CD4-positive, CD25-positive, alpha-beta regulatory T cell (primary cell): ENCODE data around the gene RANBP17. TPM values are rescaled to one million over a fixed set of nuclear protein-coding genes. Genes with fewer than 3 reads are reported as not detected.

Source experiments
- ATAC-seq, 2 donors: fragments of 150-1000 bp; cut with Tn5 transposase; one replicate each; pipeline ENCODE4 v1.10.0; 2021; ENCODE audit warnings: low read depth in 2 of 2, moderate number of reproducible peaks in 2 of 2, moderate library complexity in 1 of 2
- DNase-seq, 3 donors: peaks; one replicate each; pipeline versions ENCODE4 v3.0.0 to v3.0.0-alpha.2; 2012 to 2022; ENCODE audit warnings: mixed read lengths in 1 of 3
- H3K27ac ChIP-seq: one replicate; pipeline ENCODE4 v1.7.0; 2013; ENCODE audit warnings: mild to moderate bottlenecking, low read length; ENCODE audit not compliant: insufficient read depth, poor library complexity, severe bottlenecking
- H3K27me3 ChIP-seq: one replicate; pipeline ENCODE4 v1.7.0; 2013; ENCODE audit warnings: low read length; ENCODE audit not compliant: control insufficient read depth, insufficient read depth
- H3K36me3 ChIP-seq: one replicate; pipeline ENCODE4 v1.7.0; 2013; ENCODE audit warnings: mild to moderate bottlenecking, low read length, moderate library complexity; ENCODE audit not compliant: control insufficient read depth, insufficient read depth
- H3K4me1 ChIP-seq: 2 replicates; pipeline ENCODE4 v1.7.0; 2013; ENCODE audit warnings: mild to moderate bottlenecking, low read length; ENCODE audit not compliant: insufficient read depth, control insufficient read depth, poor library complexity, severe bottlenecking
- H3K4me3 ChIP-seq: one replicate; pipeline ENCODE4 v1.7.0; 2013; ENCODE audit warnings: low read depth, mild to moderate bottlenecking, low read length, moderate library complexity
- H3K9me3 ChIP-seq, 2 experiments: 1 replicate in 1 of 2; 2 replicates in 1 of 2; pipeline ENCODE4 v1.7.0; 2013; ENCODE audit warnings: low read length in 2 of 2, mild to moderate bottlenecking in 1 of 2, moderate library complexity in 1 of 2; ENCODE audit not compliant: control insufficient read depth in 2 of 2
- H3K27ac Mint-ChIP-seq, 3 donors: one replicate each; pipeline ENCODE4 v1.8.0; 2020 to 2022; ENCODE audit warnings: mild to moderate bottlenecking in 3 of 3, mixed read lengths in 3 of 3, moderate library complexity in 2 of 3
- H3K27me3 Mint-ChIP-seq: one replicate; pipeline ENCODE4 v1.8.0; 2022; ENCODE audit warnings: mild to moderate bottlenecking, mixed read lengths
- H3K36me3 Mint-ChIP-seq: one replicate; pipeline ENCODE4 v1.8.0; 2020; ENCODE audit warnings: mixed read lengths
- H3K4me1 Mint-ChIP-seq, 4 donors: one replicate each; pipeline ENCODE4 v1.8.0; 2020 to 2022; ENCODE audit warnings: mixed read lengths in 4 of 4, mild to moderate bottlenecking in 1 of 4
- H3K4me3 Mint-ChIP-seq, 4 donors: one replicate each; pipeline ENCODE4 v1.8.0; 2020 to 2022; ENCODE audit warnings: mild to moderate bottlenecking in 4 of 4, mixed read lengths in 4 of 4, moderate library complexity in 3 of 4
- H3K9me3 Mint-ChIP-seq, 7 donors: one replicate each; pipeline ENCODE4 v1.8.0; 2020 to 2022; ENCODE audit warnings: mixed read lengths in 7 of 7, mild to moderate bottlenecking in 3 of 7, moderate library complexity in 2 of 7
- polyA plus RNA-seq, 4 donors: library from polyadenylated mRNA; unstranded; fragments of 300-500 nt; fragmentation: Illumina TruSeq; gene quantifications; one replicate each; pipeline ENCODE4 v1.2.3, GENCODE V29; 2021
- total RNA-seq: library from RNA; stranded (reverse); gene quantifications from one replicate; pipeline ENCODE4 v1.2.3, GENCODE V29; 2022

RANBP17 gene
- total and polyA plus RNA-seq, 5 donors from 2014 or later = not detected

DNA sequence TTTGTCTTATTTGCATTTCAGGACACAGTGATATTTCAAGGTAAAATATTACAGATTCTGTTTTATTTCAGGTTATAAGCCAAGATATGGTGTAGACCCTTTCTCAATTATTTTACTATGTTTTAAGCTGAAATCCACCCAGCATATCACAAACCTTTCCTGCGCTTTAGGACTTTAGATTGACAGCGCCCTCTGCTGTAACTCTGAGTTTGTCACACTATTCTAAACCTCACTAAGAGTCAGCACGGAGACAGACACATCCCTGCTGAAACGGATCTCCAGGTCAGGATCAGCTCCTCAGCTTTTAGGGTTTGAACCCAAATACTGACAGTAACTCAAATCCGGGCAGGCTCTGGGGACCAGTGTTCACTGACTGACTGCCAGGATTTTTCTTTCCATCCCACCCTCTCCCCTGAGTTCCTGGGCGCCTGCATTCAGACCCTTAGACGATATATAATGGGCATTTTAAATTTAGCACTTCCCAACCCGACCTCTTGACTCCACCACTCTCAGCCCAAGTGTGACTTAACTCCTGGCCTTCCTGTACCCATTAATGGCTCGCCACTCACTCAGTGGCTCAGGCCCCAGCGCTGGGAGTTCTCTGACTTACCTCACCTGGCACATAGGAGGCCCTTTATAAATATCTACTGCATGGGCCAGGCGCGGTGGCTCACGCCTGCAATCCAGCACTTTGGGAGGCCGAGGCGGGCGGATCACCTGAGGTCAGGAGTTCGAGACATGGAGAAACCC, 480.7 kb downstream of the RANBP17 start:
- H3K4me1 ChIP-seq = no peaks in the 10 kb centered on the region
- H3K36me3 ChIP-seq = no peaks in the 10 kb centered on the region
- H3K9me3 ChIP-seq = no peaks in the 10 kb centered on the region
- Mint-ChIP-seq H3K9me3 (no peaks in the 10 kb centered on the region), H3K27ac (no peak overlapping the region), H3K27me3 (peaks cover 24% of the 10 kb centered on the region), H3K4me3 (no peak overlapping the region), H3K36me3 (no peaks in the 10 kb centered on the region), H3K4me1 (no peaks in the 10 kb centered on the region)
- peaks cover 8% of the 10 kb centered on the region for H3K27me3 ChIP-seq
- ATAC-seq = no peak
- no peak overlapping the region for H3K4me3 ChIP-seq
- peak in 2 of 3 donors; percentile 19 to 58 for DNase-seq
- H3K27ac ChIP-seq = no peak overlapping the region

DNA sequence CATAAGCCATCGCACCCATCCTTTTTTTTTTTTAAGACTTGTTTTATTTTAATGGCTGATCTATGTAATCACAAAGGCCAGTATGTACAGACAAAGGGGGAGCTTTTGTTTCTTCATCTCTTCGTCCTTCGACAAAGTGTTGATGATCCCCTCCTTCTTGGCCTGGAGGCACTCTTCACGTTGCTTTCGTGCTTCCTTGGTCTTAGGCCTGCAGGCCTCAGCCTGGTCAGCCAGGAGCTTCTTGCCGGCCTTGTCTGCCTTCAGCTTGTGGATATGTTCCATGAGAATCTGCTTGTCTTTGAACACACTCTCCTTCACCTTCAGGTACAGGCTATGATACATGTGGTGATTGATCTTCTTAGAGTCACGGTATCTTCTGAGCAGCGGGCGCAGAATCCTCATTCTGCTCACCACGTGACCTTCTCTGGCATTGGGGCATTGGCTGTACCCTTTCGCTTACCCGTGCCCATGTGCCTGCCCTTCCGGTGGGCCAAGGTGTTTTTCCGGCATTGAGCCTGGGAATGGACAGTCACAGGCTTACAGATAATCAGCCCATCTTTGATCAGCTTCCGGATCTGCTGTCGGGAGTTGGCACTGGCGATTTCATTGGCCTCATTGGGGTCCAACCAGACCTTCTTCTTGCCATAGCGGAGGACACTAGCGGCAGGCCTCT, 483.3 kb downstream of the RANBP17 start:
- ATAC-seq (no peak), DNase-seq (no peak)
- Mint-ChIP-seq H3K27ac (peak overlapping the region in 1 of 3 donors; percentile 32), H3K4me3 (no peak overlapping the region), H3K27me3 (peaks cover 19% of the 10 kb centered on the region), H3K4me1 (no peaks in the 10 kb centered on the region), H3K9me3 (no peaks in the 10 kb centered on the region), H3K36me3 (no peaks in the 10 kb centered on the region)
- no peaks in the 10 kb centered on the region for H3K4me1 ChIP-seq
- no peak overlapping the region for H3K4me3 ChIP-seq
- H3K36me3 ChIP-seq = no peaks in the 10 kb centered on the region
- no peak overlapping the region for H3K27ac ChIP-seq
- no peaks in the 10 kb centered on the region for H3K9me3 ChIP-seq
- H3K27me3 ChIP-seq = no peaks in the 10 kb centered on the region

Other genes with a start within 250 kb of the RANBP17 start
- gene GABRP, start 78.3 kb upstream of the RANBP17 start, total RNA-seq = not detected
- gene GABRP, start 78.3 kb upstream of the RANBP17 start, polyA plus RNA-seq = not detected